ENCODE data around the gene OMA1.

- no peak for TF ChIP-seq CTCF (IDR thresholded peaks at IDR 0.05)
- TF ChIP-seq POLR2A (IDR thresholded peaks at IDR 0.05): no peak
These were observed 21.8 kb upstream of the OMA1 start for GRCh38 chr1:58568271-58568860.
